ENCODE results near the gene POU3F3.

Gene POU3F3

GRCh38 chr2:104874230-104874629 lies 20.3 kb downstream of the POU3F3 start:
- ChIA-PET POLR2A (no interaction called here), CTCF (interaction anchor here (0.5 to 2.3 kb wide), 6 partner anchors 25 to 840 kb away, joined by 3 to 6 read pairs (median 4); no protein-coding TSS in a partner anchor)
- H3K27ac ChIP-seq (ENCODE audit: extremely low read depth, low read depth, low read length) = no peak overlapping the region
- no peaks in the 10 kb centered on the region for H3K9me3 ChIP-seq (ENCODE audit: control insufficient read depth, insufficient read depth, low read depth, low read length)
- H3K4me1 ChIP-seq (ENCODE audit: control insufficient read depth, insufficient read depth, low read length) = peaks cover 4% of the 10 kb centered on the region; the same call in 1 of the 2 replicates
- no peak for TF ChIP-seq BCL11A (tag by site-specific recombination; IDR thresholded peaks at IDR 0.05; ENCODE audit: low read depth)
- no peaks in the 10 kb centered on the region for H3K36me3 ChIP-seq (ENCODE audit: control insufficient read depth in 2 of 2, insufficient read depth in 1 of 2, low read length in 2 of 2)
- H3K4me3 ChIP-seq (ENCODE audit: low read depth, low read length) = no peak overlapping the region

GRCh38 chr2:104875262-104875661 lies 21.3 kb downstream of the POU3F3 start:
- Histone ChIP-seq H3K27ac (ENCODE audit: extremely low read depth, low read depth, low read length) (no peak overlapping the region), H3K4me3 (ENCODE audit: low read depth, low read length) (no peak overlapping the region), H3K36me3 (ENCODE audit: control insufficient read depth in 2 of 2, insufficient read depth in 1 of 2, low read length in 2 of 2) (no peaks in the 10 kb centered on the region), H3K4me1 (ENCODE audit: control insufficient read depth, insufficient read depth, low read length) (peaks cover 4% of the 10 kb centered on the region; the same call in 1 of the 2 replicates), H3K9me3 (ENCODE audit: control insufficient read depth, insufficient read depth, low read depth, low read length) (no peaks in the 10 kb centered on the region)
- POLR2A ChIA-PET = no interaction called here
- TF ChIP-seq AEBP2 (tag by site-specific recombination; IDR thresholded peaks at IDR 0.05; ENCODE audit: borderline replicate concordance) = no peak
- no peak for TF ChIP-seq BCL11B (tag by site-specific recombination; IDR thresholded peaks at IDR 0.05; ENCODE audit: low read depth)
- no peak for TF ChIP-seq ZNF585B (tag by site-specific recombination; IDR thresholded peaks at IDR 0.05)
- no peak for TF ChIP-seq ZNF24 (tag by site-specific recombination; IDR thresholded peaks at IDR 0.05)
- TF ChIP-seq, protein P1, sequence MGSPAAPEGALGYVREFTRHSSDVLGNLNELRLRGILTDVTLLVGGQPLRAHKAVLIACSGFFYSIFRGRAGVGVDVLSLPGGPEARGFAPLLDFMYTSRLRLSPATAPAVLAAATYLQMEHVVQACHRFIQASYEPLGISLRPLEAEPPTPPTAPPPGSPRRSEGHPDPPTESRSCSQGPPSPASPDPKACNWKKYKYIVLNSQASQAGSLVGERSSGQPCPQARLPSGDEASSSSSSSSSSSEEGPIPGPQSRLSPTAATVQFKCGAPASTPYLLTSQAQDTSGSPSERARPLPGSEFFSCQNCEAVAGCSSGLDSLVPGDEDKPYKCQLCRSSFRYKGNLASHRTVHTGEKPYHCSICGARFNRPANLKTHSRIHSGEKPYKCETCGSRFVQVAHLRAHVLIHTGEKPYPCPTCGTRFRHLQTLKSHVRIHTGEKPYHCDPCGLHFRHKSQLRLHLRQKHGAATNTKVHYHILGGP (tag by site-specific recombination; IDR thresholded peaks at IDR 0.05) = no peak
- TF ChIP-seq ZNF202 (tag by site-specific recombination; IDR thresholded peaks at IDR 0.05; ENCODE audit: borderline replicate concordance) = no peak
- no peak for TF ChIP-seq ZBTB8A (tag by site-specific recombination; IDR thresholded peaks at IDR 0.05)
- TF ChIP-seq ZNF146 (tag by site-specific recombination; IDR thresholded peaks at IDR 0.05) = no peak
- TF ChIP-seq, protein P2, sequence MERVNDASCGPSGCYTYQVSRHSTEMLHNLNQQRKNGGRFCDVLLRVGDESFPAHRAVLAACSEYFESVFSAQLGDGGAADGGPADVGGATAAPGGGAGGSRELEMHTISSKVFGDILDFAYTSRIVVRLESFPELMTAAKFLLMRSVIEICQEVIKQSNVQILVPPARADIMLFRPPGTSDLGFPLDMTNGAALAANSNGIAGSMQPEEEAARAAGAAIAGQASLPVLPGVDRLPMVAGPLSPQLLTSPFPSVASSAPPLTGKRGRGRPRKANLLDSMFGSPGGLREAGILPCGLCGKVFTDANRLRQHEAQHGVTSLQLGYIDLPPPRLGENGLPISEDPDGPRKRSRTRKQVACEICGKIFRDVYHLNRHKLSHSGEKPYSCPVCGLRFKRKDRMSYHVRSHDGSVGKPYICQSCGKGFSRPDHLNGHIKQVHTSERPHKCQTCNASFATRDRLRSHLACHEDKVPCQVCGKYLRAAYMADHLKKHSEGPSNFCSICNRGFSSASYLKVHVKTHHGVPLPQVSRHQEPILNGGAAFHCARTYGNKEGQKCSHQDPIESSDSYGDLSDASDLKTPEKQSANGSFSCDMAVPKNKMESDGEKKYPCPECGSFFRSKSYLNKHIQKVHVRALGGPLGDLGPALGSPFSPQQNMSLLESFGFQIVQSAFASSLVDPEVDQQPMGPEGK (tag by site-specific recombination; IDR thresholded peaks at IDR 0.05) = no peak
- TF ChIP-seq, protein P3, sequence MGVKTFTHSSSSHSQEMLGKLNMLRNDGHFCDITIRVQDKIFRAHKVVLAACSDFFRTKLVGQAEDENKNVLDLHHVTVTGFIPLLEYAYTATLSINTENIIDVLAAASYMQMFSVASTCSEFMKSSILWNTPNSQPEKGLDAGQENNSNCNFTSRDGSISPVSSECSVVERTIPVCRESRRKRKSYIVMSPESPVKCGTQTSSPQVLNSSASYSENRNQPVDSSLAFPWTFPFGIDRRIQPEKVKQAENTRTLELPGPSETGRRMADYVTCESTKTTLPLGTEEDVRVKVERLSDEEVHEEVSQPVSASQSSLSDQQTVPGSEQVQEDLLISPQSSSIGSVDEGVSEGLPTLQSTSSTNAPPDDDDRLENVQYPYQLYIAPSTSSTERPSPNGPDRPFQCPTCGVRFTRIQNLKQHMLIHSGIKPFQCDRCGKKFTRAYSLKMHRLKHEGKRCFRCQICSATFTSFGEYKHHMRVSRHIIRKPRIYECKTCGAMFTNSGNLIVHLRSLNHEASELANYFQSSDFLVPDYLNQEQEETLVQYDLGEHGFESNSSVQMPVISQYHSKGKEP (tag by site-specific recombination; IDR thresholded peaks at IDR 0.05) = no peak
- TF ChIP-seq, protein P4, sequence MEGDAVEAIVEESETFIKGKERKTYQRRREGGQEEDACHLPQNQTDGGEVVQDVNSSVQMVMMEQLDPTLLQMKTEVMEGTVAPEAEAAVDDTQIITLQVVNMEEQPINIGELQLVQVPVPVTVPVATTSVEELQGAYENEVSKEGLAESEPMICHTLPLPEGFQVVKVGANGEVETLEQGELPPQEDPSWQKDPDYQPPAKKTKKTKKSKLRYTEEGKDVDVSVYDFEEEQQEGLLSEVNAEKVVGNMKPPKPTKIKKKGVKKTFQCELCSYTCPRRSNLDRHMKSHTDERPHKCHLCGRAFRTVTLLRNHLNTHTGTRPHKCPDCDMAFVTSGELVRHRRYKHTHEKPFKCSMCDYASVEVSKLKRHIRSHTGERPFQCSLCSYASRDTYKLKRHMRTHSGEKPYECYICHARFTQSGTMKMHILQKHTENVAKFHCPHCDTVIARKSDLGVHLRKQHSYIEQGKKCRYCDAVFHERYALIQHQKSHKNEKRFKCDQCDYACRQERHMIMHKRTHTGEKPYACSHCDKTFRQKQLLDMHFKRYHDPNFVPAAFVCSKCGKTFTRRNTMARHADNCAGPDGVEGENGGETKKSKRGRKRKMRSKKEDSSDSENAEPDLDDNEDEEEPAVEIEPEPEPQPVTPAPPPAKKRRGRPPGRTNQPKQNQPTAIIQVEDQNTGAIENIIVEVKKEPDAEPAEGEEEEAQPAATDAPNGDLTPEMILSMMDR (tag by site-specific recombination; IDR thresholded peaks at IDR 0.05) = no peak
- TF ChIP-seq, protein P5, sequence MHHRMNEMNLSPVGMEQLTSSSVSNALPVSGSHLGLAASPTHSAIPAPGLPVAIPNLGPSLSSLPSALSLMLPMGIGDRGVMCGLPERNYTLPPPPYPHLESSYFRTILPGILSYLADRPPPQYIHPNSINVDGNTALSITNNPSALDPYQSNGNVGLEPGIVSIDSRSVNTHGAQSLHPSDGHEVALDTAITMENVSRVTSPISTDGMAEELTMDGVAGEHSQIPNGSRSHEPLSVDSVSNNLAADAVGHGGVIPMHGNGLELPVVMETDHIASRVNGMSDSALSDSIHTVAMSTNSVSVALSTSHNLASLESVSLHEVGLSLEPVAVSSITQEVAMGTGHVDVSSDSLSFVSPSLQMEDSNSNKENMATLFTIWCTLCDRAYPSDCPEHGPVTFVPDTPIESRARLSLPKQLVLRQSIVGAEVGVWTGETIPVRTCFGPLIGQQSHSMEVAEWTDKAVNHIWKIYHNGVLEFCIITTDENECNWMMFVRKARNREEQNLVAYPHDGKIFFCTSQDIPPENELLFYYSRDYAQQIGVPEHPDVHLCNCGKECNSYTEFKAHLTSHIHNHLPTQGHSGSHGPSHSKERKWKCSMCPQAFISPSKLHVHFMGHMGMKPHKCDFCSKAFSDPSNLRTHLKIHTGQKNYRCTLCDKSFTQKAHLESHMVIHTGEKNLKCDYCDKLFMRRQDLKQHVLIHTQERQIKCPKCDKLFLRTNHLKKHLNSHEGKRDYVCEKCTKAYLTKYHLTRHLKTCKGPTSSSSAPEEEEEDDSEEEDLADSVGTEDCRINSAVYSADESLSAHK (tag by site-specific recombination; IDR thresholded peaks at IDR 0.05) = no peak
- no peak for TF ChIP-seq ZNF501 (tag by site-specific recombination; IDR thresholded peaks at IDR 0.05)
- CTCF ChIA-PET = no interaction called here

All from HEK293 (cell line).